HepG2 (cell line): Measurements from ENCODE around the gene VPS4A. TPM values are rescaled to one million over a fixed set of nuclear protein-coding genes. Genes with fewer than 3 reads are reported as not detected.
A peak's percentile ranks its signal among the peaks of the same experiment; 100 is the strongest.

ENCODE experiments used
- REST ChIP-seq, 2 experiments: IDR thresholded peaks; 2 replicates each; pipeline ENCODE4 v1.6.1; 2011 to 2012; ENCODE audit warnings: low read length in 2 of 2, borderline replicate concordance in 1 of 2, low read depth in 1 of 2, mild to moderate bottlenecking in 1 of 2, moderate library complexity in 1 of 2
- STAG1 ChIP-seq: sonication (generic); formaldehyde crosslinking; IDR thresholded peaks from 2 replicates; pipeline ENCODE4 v1.4.0; 2020; ENCODE audit warnings: missing genetic modification reagents
- TAF15 ChIP-seq: fragments of 200-400 bp; formaldehyde crosslinking; IDR thresholded peaks from one replicate; pipeline ENCODE4 v1.6.1; 2018; ENCODE audit warnings: mild to moderate bottlenecking, low read depth, low read length; ENCODE audit not compliant: poor library complexity, severe bottlenecking
- ZMYM2 ChIP-seq: sonication (generic); formaldehyde crosslinking; IDR thresholded peaks from 2 replicates; pipeline ENCODE4 v1.8.0; 2022; ENCODE audit warnings: mild to moderate bottlenecking, missing genetic modification reagents
- ZNF547 ChIP-seq: sonication (generic); formaldehyde crosslinking; IDR thresholded peaks from 2 replicates; pipeline ENCODE4 v1.5.1; 2020; ENCODE audit warnings: mild to moderate bottlenecking, missing genetic modification reagents
- ZNF816 ChIP-seq: sonication (generic); formaldehyde crosslinking; IDR thresholded peaks from 2 replicates; pipeline ENCODE4 v1.8.0; 2022; ENCODE audit warnings: missing genetic modification reagents, mild to moderate bottlenecking, borderline replicate concordance
- ZNF883 ChIP-seq: sonication (generic); formaldehyde crosslinking; IDR thresholded peaks from 2 replicates; pipeline ENCODE4 v1.5.1; 2020; ENCODE audit warnings: mild to moderate bottlenecking, missing genetic modification reagents; ENCODE audit errors: not compliant biosample characterization
- ZSCAN25 ChIP-seq: sonication (generic); formaldehyde crosslinking; IDR thresholded peaks from 2 replicates; pipeline ENCODE4 v1.8.0; 2022; ENCODE audit warnings: mild to moderate bottlenecking, missing genetic modification reagents
- polyA plus RNA-seq, 8 experiments: library from polyadenylated mRNA; depleted of rRNA in 3 of 8; stranded (reverse) in 7 of 8; unstranded in 1 of 8; fragments of >200 nt; fragmentation: Illumina TruSeq in 4 of 8; extraction: Trizol in 4 of 8; gene quantifications; 2 replicates each; pipeline versions ENCODE4 v1.2.1 to v1.2.3, GENCODE V29; 2011 to 2016; ENCODE audit warnings: low read depth in 4 of 8, missing spikeins in 1 of 8, mixed read lengths in 1 of 8; ENCODE audit not compliant: insufficient read depth in 1 of 8
- total RNA-seq, 5 experiments: library from RNA; depleted of rRNA; stranded (reverse); fragments of >200 nt; fragmentation: Illumina TruSeq; extraction: Trizol; gene quantifications; 2 replicates each; pipeline ENCODE4 v1.2.3, GENCODE V29; 2016; ENCODE audit warnings: low read depth in 1 of 5
- TF ChIP-seq, protein P1 (sequence below): sonication (generic); formaldehyde crosslinking; conservative IDR thresholded peaks from 2 replicates; pipeline ENCODE4 v1.8.0; 2022; ENCODE audit warnings: missing genetic modification reagents
- TF ChIP-seq, protein P2 (sequence below): sonication (generic); formaldehyde crosslinking; IDR thresholded peaks from 2 replicates; pipeline ENCODE4 v1.4.0; 2020; ENCODE audit warnings: mild to moderate bottlenecking, missing genetic modification reagents, borderline replicate concordance
- TF ChIP-seq, protein P3 (sequence below): sonication (generic); formaldehyde crosslinking; IDR thresholded peaks from 2 replicates; pipeline ENCODE4 v1.4.0; 2020; ENCODE audit warnings: mild to moderate bottlenecking, missing genetic modification reagents
- TF ChIP-seq, protein P4 (sequence below): sonication (generic); formaldehyde crosslinking; IDR thresholded peaks from 2 replicates; pipeline ENCODE4 v1.5.0; 2020; ENCODE audit warnings: mild to moderate bottlenecking, missing genetic modification reagents, moderate library complexity

Gene VPS4A
- total and polyA plus RNA-seq, 2 of the 13 experiments (the other 11 are each of a cell fraction or from before 2014, with no cell fraction given) = 13.2 to 27.9 TPM

GRCh38 chr16:69310653-69311532, at the start of gene VPS4A (continued):
- TF ChIP-seq REST (IDR thresholded peaks at IDR 0.05; ENCODE audit: borderline replicate concordance in 1 of 2, low read depth in 1 of 2, low read length in 2 of 2) = no peak
- no peak for TF ChIP-seq ZMYM2 (CRISPR knock-in tag)
- TF ChIP-seq, protein P1, sequence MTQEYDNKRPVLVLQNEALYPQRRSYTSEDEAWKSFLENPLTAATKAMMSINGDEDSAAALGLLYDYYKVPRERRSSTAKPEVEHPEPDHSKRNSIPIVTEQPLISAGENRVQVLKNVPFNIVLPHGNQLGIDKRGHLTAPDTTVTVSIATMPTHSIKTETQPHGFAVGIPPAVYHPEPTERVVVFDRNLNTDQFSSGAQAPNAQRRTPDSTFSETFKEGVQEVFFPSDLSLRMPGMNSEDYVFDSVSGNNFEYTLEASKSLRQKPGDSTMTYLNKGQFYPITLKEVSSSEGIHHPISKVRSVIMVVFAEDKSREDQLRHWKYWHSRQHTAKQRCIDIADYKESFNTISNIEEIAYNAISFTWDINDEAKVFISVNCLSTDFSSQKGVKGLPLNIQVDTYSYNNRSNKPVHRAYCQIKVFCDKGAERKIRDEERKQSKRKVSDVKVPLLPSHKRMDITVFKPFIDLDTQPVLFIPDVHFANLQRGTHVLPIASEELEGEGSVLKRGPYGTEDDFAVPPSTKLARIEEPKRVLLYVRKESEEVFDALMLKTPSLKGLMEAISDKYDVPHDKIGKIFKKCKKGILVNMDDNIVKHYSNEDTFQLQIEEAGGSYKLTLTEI (CRISPR knock-in tag) = no peak
- TF ChIP-seq, protein P2, sequence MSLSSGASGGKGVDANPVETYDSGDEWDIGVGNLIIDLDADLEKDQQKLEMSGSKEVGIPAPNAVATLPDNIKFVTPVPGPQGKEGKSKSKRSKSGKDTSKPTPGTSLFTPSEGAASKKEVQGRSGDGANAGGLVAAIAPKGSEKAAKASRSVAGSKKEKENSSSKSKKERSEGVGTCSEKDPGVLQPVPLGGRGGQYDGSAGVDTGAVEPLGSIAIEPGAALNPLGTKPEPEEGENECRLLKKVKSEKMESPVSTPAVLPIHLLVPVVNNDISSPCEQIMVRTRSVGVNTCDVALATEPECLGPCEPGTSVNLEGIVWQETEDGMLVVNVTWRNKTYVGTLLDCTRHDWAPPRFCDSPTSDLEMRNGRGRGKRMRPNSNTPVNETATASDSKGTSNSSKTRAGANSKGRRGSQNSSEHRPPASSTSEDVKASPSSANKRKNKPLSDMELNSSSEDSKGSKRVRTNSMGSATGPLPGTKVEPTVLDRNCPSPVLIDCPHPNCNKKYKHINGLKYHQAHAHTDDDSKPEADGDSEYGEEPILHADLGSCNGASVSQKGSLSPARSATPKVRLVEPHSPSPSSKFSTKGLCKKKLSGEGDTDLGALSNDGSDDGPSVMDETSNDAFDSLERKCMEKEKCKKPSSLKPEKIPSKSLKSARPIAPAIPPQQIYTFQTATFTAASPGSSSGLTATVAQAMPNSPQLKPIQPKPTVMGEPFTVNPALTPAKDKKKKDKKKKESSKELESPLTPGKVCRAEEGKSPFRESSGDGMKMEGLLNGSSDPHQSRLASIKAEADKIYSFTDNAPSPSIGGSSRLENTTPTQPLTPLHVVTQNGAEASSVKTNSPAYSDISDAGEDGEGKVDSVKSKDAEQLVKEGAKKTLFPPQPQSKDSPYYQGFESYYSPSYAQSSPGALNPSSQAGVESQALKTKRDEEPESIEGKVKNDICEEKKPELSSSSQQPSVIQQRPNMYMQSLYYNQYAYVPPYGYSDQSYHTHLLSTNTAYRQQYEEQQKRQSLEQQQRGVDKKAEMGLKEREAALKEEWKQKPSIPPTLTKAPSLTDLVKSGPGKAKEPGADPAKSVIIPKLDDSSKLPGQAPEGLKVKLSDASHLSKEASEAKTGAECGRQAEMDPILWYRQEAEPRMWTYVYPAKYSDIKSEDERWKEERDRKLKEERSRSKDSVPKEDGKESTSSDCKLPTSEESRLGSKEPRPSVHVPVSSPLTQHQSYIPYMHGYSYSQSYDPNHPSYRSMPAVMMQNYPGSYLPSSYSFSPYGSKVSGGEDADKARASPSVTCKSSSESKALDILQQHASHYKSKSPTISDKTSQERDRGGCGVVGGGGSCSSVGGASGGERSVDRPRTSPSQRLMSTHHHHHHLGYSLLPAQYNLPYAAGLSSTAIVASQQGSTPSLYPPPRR = no peak
- peak; percentile 41; the same call in 1 of the 2 replicates for TF ChIP-seq ZNF816 (CRISPR knock-in tag)
- TF ChIP-seq ZNF547 (CRISPR knock-in tag) = peak; percentile 79
- TF ChIP-seq, protein P3, sequence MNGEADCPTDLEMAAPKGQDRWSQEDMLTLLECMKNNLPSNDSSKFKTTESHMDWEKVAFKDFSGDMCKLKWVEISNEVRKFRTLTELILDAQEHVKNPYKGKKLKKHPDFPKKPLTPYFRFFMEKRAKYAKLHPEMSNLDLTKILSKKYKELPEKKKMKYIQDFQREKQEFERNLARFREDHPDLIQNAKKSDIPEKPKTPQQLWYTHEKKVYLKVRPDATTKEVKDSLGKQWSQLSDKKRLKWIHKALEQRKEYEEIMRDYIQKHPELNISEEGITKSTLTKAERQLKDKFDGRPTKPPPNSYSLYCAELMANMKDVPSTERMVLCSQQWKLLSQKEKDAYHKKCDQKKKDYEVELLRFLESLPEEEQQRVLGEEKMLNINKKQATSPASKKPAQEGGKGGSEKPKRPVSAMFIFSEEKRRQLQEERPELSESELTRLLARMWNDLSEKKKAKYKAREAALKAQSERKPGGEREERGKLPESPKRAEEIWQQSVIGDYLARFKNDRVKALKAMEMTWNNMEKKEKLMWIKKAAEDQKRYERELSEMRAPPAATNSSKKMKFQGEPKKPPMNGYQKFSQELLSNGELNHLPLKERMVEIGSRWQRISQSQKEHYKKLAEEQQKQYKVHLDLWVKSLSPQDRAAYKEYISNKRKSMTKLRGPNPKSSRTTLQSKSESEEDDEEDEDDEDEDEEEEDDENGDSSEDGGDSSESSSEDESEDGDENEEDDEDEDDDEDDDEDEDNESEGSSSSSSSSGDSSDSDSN = peak; percentile 85; the same call in 1 of the 2 replicates
- peak; percentile 22 for TF ChIP-seq TAF15
- TF ChIP-seq, protein P4, sequence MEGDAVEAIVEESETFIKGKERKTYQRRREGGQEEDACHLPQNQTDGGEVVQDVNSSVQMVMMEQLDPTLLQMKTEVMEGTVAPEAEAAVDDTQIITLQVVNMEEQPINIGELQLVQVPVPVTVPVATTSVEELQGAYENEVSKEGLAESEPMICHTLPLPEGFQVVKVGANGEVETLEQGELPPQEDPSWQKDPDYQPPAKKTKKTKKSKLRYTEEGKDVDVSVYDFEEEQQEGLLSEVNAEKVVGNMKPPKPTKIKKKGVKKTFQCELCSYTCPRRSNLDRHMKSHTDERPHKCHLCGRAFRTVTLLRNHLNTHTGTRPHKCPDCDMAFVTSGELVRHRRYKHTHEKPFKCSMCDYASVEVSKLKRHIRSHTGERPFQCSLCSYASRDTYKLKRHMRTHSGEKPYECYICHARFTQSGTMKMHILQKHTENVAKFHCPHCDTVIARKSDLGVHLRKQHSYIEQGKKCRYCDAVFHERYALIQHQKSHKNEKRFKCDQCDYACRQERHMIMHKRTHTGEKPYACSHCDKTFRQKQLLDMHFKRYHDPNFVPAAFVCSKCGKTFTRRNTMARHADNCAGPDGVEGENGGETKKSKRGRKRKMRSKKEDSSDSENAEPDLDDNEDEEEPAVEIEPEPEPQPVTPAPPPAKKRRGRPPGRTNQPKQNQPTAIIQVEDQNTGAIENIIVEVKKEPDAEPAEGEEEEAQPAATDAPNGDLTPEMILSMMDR (CRISPR knock-in tag) = peak; percentile 92
- no peak for TF ChIP-seq ZNF883 (CRISPR knock-in tag)
- TF ChIP-seq STAG1 (CRISPR knock-in tag) = peak; percentile 82
- peak; percentile 63; the same call in 1 of the 2 replicates for TF ChIP-seq ZSCAN25
